HEK293T (cell line): ENCODE measurements around the gene SKOR1.

Source experiments
- CTCF ChIA-PET: fragments of 350-600 bp; formaldehyde crosslinking; extraction: SDS; loops from one replicate; lab custom pipeline; 2021; ENCODE audit warnings: antibody characterized with exemption, inconsistent platforms; lab: Yijun Ruan, JAX
- POLR2A ChIA-PET: fragments of 350-600 bp; formaldehyde crosslinking; extraction: SDS; loops from one replicate; lab custom pipeline; 2020; ENCODE audit warnings: antibody characterized with exemption, inconsistent platforms; lab: Yijun Ruan, JAX
- DNase-seq: peaks from one replicate; pipeline ENCODE4 v3.0.0; 2012; ENCODE audit warnings: mixed read lengths; ENCODE audit errors: extremely low spot score
- ARNT ChIP-seq: fragments of 450-650 bp; IDR thresholded peaks from 2 replicates; pipeline ENCODE4 v1.6.1; 2017; ENCODE audit warnings: mild to moderate bottlenecking
- BHLHE40 ChIP-seq: fragments of 450-650 bp; IDR thresholded peaks from 2 replicates; pipeline ENCODE4 v1.6.1; 2016; ENCODE audit warnings: mild to moderate bottlenecking, moderate library complexity, borderline replicate concordance
- CTBP1 ChIP-seq: fragments of 450-650 bp; IDR thresholded peaks from 2 replicates; pipeline ENCODE4 v1.6.1; 2016; ENCODE audit warnings: borderline replicate concordance
- ELF4 ChIP-seq: fragments of 450-650 bp; IDR thresholded peaks from 2 replicates; pipeline ENCODE4 v1.6.1; 2017; ENCODE audit warnings: antibody characterized with exemption
- FOXA1 ChIP-seq: fragments of 450-650 bp; IDR thresholded peaks from 2 replicates; pipeline ENCODE4 v1.6.1; 2016; ENCODE audit warnings: mild to moderate bottlenecking
- FOXK2 ChIP-seq: fragments of 450-650 bp; IDR thresholded peaks from 2 replicates; pipeline ENCODE4 v1.6.1; 2016; ENCODE audit warnings: mild to moderate bottlenecking
- FOXM1 ChIP-seq: fragments of 450-650 bp; IDR thresholded peaks from 2 replicates; pipeline ENCODE4 v1.6.1; 2017; ENCODE audit warnings: mild to moderate bottlenecking, borderline replicate concordance
- HDGF ChIP-seq: fragments of 450-650 bp; IDR thresholded peaks from 2 replicates; pipeline ENCODE4 v1.6.1; 2017; ENCODE audit warnings: antibody characterized with exemption, borderline replicate concordance
- L3MBTL2 ChIP-seq: fragments of 450-650 bp; conservative IDR thresholded peaks from 2 replicates; pipeline ENCODE4 v1.6.1; 2016; ENCODE audit warnings: mild to moderate bottlenecking
- LEF1 ChIP-seq: fragments of 450-650 bp; IDR thresholded peaks from 2 replicates; pipeline ENCODE4 v1.6.1; 2017; ENCODE audit warnings: mild to moderate bottlenecking, borderline replicate concordance
- NFRKB ChIP-seq: fragments of 450-650 bp; IDR thresholded peaks from 2 replicates; pipeline ENCODE4 v1.6.1; 2016; ENCODE audit warnings: mild to moderate bottlenecking, moderate library complexity
- PKNOX1 ChIP-seq: fragments of 450-650 bp; IDR thresholded peaks from 2 replicates; pipeline ENCODE4 v1.6.1; 2016
- SP1 ChIP-seq: fragments of 450-650 bp; IDR thresholded peaks from 2 replicates; pipeline ENCODE4 v1.6.1; 2017
- SUZ12 ChIP-seq: fragments of 450-650 bp; IDR thresholded peaks from 2 replicates; pipeline ENCODE4 v1.6.1; 2016; ENCODE audit warnings: mild to moderate bottlenecking
- TARDBP ChIP-seq: fragments of 450-650 bp; IDR thresholded peaks from 2 replicates; pipeline ENCODE4 v1.6.1; 2016
- ZNF384 ChIP-seq: fragments of 450-650 bp; IDR thresholded peaks from 2 replicates; pipeline ENCODE4 v1.6.1; 2016

SKOR1 gene

GRCh38 chr15:67820992-67821783 is 4.1 kb upstream of the SKOR1 start:
- DNase-seq = no peak
- CTCF ChIA-PET = no interaction called here
- POLR2A ChIA-PET = no interaction called here
- TF ChIP-seq FOXM1 = no peak
- no peak for TF ChIP-seq SUZ12
- TF ChIP-seq L3MBTL2 = no peak
- TF ChIP-seq ZNF384 = no peak
- no peak for TF ChIP-seq CTBP1
- TF ChIP-seq FOXA1 = no peak
- no peak for TF ChIP-seq SP1
- no peak for TF ChIP-seq TARDBP
- TF ChIP-seq FOXK2 = no peak
- no peak for TF ChIP-seq LEF1
- no peak for TF ChIP-seq HDGF
- no peak for TF ChIP-seq ELF4
- no peak for TF ChIP-seq NFRKB
- no peak for TF ChIP-seq ARNT
- no peak for TF ChIP-seq PKNOX1
- no peak for TF ChIP-seq BHLHE40

- TF ChIP-seq ARNT (no peak), ELF4 (no peak), CTBP1 (no peak), SUZ12 (no peak)
- CTCF ChIA-PET = no interaction called here
- DNase-seq = no peak
- POLR2A ChIA-PET = interaction anchor here (1.7 kb wide), 1 partner anchor 40 kb away, joined by 4 read pairs; no protein-coding TSS in a partner anchor
Observed at GRCh38 chr15:67821784-67822440, 3.4 kb upstream of the SKOR1 start.

GRCh38 chr15:67822537-67823313 is 2.6 kb upstream of the SKOR1 start:
- no peak for TF ChIP-seq TARDBP
- TF ChIP-seq LEF1 = no peak
- no peak for TF ChIP-seq CTBP1
- TF ChIP-seq FOXM1 = no peak
- no peak for TF ChIP-seq ARNT
- TF ChIP-seq FOXA1 = no peak
- no peak for TF ChIP-seq BHLHE40
- no peak for DNase-seq
- POLR2A ChIA-PET = interaction anchor here (1.7 kb wide), 1 partner anchor 41 kb away, joined by 4 read pairs; no protein-coding TSS in a partner anchor
- CTCF ChIA-PET = no interaction called here

- DNase-seq = peak; percentile 59
- POLR2A ChIA-PET = interaction anchor here (0.8 to 1.7 kb wide), 4 partner anchors 33 to 322 kb away, joined by 3 to 4 read pairs (median 4); no protein-coding TSS in a partner anchor
- CTCF ChIA-PET = interaction anchor here (0.6 to 1.4 kb wide), 6 partner anchors 13 to 1257 kb away, joined by 3 to 9 read pairs (median 3); no protein-coding TSS in a partner anchor
Observed at GRCh38 chr15:67823314-67824196, 1.8 kb upstream of the SKOR1 start.

More at GRCh38 chr15:67823314-67824196, 1.8 kb upstream of the SKOR1 start:
- no peak for TF ChIP-seq BHLHE40
- TF ChIP-seq ZNF384 = no peak
- TF ChIP-seq FOXK2 = no peak
- TF ChIP-seq TARDBP = no peak
- TF ChIP-seq LEF1 = no peak
- no peak for TF ChIP-seq HDGF
- no peak for TF ChIP-seq NFRKB
- TF ChIP-seq SUZ12 = no peak
- no peak for TF ChIP-seq ELF4
- TF ChIP-seq ARNT = no peak
- no peak for TF ChIP-seq FOXA1
- TF ChIP-seq L3MBTL2 = no peak; the same call in 1 of the 2 replicates
- no peak for TF ChIP-seq FOXM1
- no peak for TF ChIP-seq CTBP1
- no peak for TF ChIP-seq SP1
- TF ChIP-seq PKNOX1 = no peak
